ENCODE measurements around the gene SMARCA4.
A peak's percentile ranks its signal among the peaks of the same experiment; 100 is the strongest.

The SMARCA4 gene

DNA sequence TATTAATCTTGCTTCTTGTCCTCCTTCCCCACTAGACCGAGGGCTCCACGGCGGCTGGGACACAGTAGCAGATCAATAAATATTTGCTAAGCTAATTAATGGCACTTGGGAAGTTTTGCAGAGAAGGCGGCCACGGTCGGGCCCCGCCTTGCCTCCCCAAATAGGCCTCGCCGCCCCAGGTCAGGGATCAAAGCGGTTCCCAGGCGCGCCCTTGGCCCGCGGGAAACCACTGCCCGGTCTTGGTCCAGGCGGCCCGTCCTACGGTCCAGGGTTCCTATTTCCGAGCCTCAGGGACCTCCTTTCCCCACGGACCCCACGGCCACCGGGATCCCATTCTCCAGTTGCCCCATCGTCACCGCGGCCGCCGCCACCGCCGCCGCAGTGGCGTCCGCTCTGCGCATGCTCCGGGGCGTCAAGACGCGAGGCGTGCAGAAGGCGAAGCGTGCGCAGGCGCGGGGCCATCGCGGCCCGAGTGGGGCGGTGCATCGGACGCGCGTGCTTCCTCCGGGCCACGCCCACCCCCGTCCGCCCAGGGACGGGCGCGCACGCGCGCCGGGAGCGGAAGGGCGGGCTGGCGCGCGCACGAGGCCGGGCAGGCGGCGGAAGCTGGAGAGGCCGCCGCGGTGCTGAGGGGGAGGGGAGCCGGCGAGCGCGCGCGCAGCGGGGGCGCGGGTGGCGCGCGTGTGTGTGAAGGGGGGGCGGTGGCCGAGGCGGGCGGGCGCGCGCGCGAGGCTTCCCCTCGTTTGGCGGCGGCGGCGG, at the start of gene SMARCA4:
Gene SMARCA4 (plus strand): TSS at position 717 of the 759 bp plus-strand sequence. CDS start 23,122 bp downstream, outside the sequence.
- peaks cover 2% of the 10 kb centered on the region for H3K36me3 ChIP-seq (ENCODE audit: control insufficient read depth, insufficient read depth, low read length)
- no peaks in the 10 kb centered on the region for H3K27me3 ChIP-seq (replicated peaks; ENCODE audit: control insufficient read depth, insufficient read depth, low read length)
- DNase-seq (ENCODE audit: extremely low read depth, insufficient read length): peak; percentile 99
- peak within 1 kb of the TSS; percentile 95 for H3K4me3 ChIP-seq (replicated peaks; ENCODE audit: low read depth, low read length)
- TF ChIP-seq, protein P1, sequence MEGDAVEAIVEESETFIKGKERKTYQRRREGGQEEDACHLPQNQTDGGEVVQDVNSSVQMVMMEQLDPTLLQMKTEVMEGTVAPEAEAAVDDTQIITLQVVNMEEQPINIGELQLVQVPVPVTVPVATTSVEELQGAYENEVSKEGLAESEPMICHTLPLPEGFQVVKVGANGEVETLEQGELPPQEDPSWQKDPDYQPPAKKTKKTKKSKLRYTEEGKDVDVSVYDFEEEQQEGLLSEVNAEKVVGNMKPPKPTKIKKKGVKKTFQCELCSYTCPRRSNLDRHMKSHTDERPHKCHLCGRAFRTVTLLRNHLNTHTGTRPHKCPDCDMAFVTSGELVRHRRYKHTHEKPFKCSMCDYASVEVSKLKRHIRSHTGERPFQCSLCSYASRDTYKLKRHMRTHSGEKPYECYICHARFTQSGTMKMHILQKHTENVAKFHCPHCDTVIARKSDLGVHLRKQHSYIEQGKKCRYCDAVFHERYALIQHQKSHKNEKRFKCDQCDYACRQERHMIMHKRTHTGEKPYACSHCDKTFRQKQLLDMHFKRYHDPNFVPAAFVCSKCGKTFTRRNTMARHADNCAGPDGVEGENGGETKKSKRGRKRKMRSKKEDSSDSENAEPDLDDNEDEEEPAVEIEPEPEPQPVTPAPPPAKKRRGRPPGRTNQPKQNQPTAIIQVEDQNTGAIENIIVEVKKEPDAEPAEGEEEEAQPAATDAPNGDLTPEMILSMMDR (IDR thresholded peaks at IDR 0.05; ENCODE audit: insufficient read depth, low read length, poor library complexity, severe bottlenecking): no peak

DNA sequence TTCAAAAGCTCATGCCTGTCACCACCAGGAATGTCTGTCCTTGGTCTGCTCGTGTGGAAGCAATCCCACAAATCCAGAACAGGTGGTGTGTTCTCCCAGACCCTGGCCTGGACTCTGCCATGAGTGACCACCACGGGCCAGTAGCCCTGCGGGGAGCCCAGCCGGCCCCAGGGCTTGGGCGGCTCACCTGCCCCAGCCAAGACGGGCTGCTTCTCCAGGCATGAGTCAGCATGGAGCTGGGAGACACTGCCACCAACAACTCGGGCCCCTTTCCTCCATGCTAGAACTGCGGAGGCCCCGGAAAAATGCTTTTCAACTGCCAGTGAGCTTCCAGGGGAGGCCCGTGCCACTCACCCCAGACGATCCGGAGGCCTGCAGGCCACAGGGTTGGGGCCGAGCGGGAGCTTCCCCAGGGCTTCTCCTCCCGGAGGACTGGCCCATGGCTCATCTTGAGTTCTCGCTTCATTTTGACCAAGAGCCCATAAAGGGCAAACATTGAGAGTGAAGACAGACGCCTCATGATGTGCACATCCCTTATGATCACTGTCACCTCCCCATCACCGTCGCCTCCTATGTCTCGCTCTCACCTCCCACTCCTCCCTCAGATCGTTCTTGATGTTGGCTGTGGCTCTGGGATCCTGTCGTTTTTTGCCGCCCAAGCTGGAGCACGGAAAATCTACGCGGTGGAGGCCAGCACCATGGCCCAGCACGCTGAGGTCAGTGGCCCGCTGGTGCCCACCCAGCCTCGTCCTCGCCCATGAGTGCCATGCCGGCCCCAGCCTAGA, 49.1 kb upstream of the SMARCA4 start:
- Histone ChIP-seq H3K4me3 (replicated peaks; ENCODE audit: low read depth, low read length) (no peak overlapping the region), H3K27me3 (replicated peaks; ENCODE audit: control insufficient read depth, insufficient read depth, low read length) (no peaks in the 10 kb centered on the region), H3K36me3 (ENCODE audit: control insufficient read depth, insufficient read depth, low read length) (peaks cover 40% of the 10 kb centered on the region)
- TF ChIP-seq, protein P1 (IDR thresholded peaks at IDR 0.05; ENCODE audit: insufficient read depth, low read length, poor library complexity, severe bottlenecking): no peak
- DNase-seq (ENCODE audit: extremely low read depth, insufficient read length): no peak

DNA sequence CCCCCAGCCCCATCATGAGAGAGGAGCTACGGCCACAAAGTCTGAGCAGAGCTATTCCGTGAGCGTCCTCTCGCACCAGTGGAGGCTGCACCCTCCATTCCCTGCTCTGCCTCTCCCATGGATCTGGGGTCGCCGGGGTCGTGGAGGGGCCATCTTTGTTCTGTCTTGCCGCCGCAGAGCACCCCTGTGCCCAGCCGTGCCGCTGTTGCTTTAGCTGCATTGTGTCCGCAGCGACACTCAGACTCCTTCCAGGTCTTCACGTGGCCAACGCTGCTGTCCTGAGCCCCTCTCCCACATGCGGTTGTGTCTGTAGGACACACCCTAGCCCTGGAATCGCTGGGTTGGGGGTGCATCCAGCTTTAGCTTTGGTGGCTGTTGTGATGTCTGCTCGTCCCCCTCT, 48.2 kb upstream of the SMARCA4 start:
- no peak for DNase-seq (ENCODE audit: extremely low read depth, insufficient read length)
- no peak overlapping the region for H3K4me3 ChIP-seq (replicated peaks; ENCODE audit: low read depth, low read length)
- peaks cover 40% of the 10 kb centered on the region for H3K36me3 ChIP-seq (ENCODE audit: control insufficient read depth, insufficient read depth, low read length)
- H3K27me3 ChIP-seq (replicated peaks; ENCODE audit: control insufficient read depth, insufficient read depth, low read length): no peaks in the 10 kb centered on the region
- TF ChIP-seq, protein P1 (IDR thresholded peaks at IDR 0.05; ENCODE audit: insufficient read depth, low read length, poor library complexity, severe bottlenecking): no peak

DNA sequence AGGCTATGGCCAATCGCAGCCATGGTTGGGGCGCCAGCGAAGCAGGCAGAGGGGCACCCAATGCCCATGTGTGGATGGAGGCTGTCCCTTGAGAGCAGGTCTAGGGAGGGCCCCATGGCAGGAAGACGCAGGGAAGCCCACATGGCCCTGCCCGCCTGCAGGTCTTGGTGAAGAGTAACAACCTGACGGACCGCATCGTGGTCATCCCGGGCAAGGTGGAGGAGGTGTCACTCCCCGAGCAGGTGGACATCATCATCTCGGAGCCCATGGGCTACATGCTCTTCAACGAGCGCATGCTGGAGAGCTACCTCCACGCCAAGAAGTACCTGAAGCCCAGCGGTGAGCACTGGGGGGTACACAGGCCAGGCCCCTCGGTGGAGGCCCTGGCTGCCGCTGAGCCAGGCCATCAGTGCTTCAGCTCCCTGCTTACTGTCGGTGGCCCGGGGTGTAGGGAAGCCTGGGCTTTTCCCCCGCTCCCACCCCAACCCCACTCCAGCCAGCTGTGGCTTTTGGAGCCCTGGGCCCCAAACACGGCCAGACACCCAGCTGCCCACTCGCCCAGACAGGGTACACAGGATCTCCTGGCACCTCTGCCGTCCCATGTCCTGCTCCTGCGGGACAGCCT, 47.0 kb upstream of the SMARCA4 start:
- no peak for DNase-seq (ENCODE audit: extremely low read depth, insufficient read length)
- H3K36me3 ChIP-seq (ENCODE audit: control insufficient read depth, insufficient read depth, low read length): peaks cover 31% of the 10 kb centered on the region
- no peaks in the 10 kb centered on the region for H3K27me3 ChIP-seq (replicated peaks; ENCODE audit: control insufficient read depth, insufficient read depth, low read length)
- TF ChIP-seq, protein P1 (IDR thresholded peaks at IDR 0.05; ENCODE audit: insufficient read depth, low read length, poor library complexity, severe bottlenecking): no peak
- H3K4me3 ChIP-seq (replicated peaks; ENCODE audit: low read depth, low read length): no peak overlapping the region

DNA sequence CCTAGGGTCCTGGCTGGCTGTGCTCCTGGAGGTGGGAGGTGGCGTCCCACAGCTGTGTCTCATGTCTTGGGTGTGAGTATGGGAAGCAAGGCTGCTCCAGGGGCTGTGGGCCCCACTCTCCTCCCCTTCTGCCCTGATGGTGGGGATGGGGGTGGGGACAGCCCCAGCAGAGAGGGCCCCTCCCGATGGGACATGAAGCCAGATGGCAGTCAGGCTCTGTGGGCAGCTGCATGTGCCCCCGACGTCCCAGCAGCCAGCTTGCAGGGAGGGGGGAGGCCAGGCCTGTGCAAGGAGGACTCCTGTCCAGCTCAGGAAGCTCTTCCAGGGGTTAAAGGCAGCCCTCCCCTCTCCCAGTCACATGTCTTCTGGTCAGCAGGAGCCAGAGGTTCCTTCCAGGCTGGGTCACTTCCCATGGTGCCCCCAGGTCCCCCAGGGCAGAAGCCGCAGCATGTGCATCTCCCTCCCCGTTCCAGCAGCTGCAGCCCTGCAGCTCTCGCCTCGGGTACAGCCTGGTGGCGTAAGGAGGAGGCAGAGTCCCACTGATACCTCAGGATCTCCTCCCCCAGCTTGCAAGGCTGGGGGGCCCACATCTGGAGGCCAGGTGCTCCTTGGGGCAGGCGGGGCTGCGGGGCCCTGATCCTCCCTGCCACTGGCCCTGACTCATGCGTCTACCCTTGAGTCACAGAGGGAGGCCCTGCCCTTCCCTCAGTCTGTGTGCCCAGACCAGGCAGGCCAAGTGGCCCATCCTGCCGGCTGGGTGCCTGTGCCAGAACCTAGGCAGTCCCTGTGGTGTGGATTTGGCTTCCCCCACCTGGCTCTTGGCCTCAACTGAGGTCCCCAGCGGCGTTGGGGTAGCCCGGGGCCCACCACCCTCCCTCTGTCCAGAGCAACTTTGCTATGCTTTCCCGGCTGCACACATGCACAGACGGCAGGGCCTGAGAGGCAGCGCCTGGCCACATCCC, 45.4 kb upstream of the SMARCA4 start:
- no peak overlapping the region for H3K4me3 ChIP-seq (replicated peaks; ENCODE audit: low read depth, low read length)
- TF ChIP-seq, protein P1 (IDR thresholded peaks at IDR 0.05; ENCODE audit: insufficient read depth, low read length, poor library complexity, severe bottlenecking): no peak
- DNase-seq (ENCODE audit: extremely low read depth, insufficient read length): no peak
- H3K27me3 ChIP-seq (replicated peaks; ENCODE audit: control insufficient read depth, insufficient read depth, low read length): no peaks in the 10 kb centered on the region
- peaks cover 32% of the 10 kb centered on the region for H3K36me3 ChIP-seq (ENCODE audit: control insufficient read depth, insufficient read depth, low read length)
